ENCODE measurements around the gene THADA. TPM values are rescaled to one million over a fixed set of nuclear protein-coding genes. Genes with fewer than 3 reads are reported as not detected.

Gene THADA
- total and polyA plus RNA-seq, 12 donors = 7.5 to 18.0 (median 15.2) TPM

DNA sequence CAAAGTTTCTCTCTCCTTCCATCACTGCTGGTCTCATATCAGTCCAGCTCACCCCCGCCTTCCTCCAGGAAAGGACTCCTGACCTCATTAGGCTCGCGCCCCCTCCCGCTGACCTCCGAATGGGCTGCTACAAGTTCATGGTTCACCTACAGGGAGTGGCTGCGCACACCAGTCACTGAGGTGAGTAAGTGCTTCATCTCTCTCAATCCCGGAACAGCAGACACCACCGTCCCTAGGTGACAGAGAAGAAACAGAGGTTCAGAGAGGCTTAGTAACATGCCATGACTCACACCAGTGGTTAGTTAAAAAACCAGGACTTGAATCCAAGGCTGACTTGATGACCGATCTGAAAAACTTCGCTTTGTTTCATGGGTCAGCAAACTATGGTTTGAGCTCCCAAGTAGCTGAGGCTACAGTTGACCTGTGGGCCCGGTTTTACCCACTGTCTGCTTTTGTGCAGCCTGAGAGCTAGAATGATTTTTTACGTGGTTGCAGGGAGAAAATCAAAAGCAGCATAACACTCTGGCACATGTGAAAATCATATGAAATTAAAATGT, 411.4 kb downstream of the THADA start:
- no peaks in the 10 kb centered on the region for H3K36me3 ChIP-seq
- no peak for DNase-seq
- 90 to 94% methylated on average over 12 of the region's 12 CpGs for WGBS, 2 donors
- TF ChIP-seq, protein P1, sequence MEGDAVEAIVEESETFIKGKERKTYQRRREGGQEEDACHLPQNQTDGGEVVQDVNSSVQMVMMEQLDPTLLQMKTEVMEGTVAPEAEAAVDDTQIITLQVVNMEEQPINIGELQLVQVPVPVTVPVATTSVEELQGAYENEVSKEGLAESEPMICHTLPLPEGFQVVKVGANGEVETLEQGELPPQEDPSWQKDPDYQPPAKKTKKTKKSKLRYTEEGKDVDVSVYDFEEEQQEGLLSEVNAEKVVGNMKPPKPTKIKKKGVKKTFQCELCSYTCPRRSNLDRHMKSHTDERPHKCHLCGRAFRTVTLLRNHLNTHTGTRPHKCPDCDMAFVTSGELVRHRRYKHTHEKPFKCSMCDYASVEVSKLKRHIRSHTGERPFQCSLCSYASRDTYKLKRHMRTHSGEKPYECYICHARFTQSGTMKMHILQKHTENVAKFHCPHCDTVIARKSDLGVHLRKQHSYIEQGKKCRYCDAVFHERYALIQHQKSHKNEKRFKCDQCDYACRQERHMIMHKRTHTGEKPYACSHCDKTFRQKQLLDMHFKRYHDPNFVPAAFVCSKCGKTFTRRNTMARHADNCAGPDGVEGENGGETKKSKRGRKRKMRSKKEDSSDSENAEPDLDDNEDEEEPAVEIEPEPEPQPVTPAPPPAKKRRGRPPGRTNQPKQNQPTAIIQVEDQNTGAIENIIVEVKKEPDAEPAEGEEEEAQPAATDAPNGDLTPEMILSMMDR (IDR thresholded peaks at IDR 0.05) = no peak
- H3K27me3 ChIP-seq = no peaks in the 10 kb centered on the region
- H3K9me3 ChIP-seq = no peaks in the 10 kb centered on the region
- no peak for ATAC-seq
- intact Hi-C loops (cut with DNase I) = no loop called here
- H3K27ac ChIP-seq = peak overlapping the region in 1 of 10 donors; percentile 48
- no peak overlapping the region for H3K4me3 ChIP-seq
- H3K4me1 ChIP-seq = peaks cover 0 to 36% (median 3%) of the 10 kb centered on the region in 9 donors

DNA sequence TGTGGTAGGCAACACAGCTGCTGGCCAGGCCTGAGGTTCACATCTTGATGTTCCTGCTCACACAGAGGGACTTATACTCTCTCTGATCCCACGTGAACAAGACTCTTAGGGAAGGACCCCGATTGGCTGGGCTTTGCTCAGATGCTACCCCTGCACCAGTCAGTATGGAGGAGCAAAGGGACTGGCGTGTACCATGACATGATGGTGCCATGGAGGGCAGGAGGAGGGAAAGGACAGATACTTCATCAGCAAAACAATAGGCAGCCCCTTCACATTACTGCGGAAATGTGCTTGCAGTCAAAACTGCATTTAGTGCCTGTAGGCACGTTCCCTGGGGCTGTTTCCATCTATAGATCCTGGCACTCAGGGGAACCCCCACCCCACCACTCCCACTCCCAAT, 412.1 kb downstream of the THADA start:
- no peaks in the 10 kb centered on the region for H3K27me3 ChIP-seq
- intact Hi-C loops (cut with DNase I) = no loop called here
- 72 to 80% methylated on average over 5 of the region's 5 CpGs for WGBS, 2 donors
- TF ChIP-seq, protein P1 (IDR thresholded peaks at IDR 0.05) = no peak
- no peak overlapping the region for H3K27ac ChIP-seq
- DNase-seq = no peak
- no peak overlapping the region for H3K4me3 ChIP-seq
- no peaks in the 10 kb centered on the region for H3K36me3 ChIP-seq
- no peaks in the 10 kb centered on the region for H3K9me3 ChIP-seq
- peaks cover 0 to 43% (median 10%) of the 10 kb centered on the region in 9 donors for H3K4me1 ChIP-seq
- no peak for ATAC-seq

DNA sequence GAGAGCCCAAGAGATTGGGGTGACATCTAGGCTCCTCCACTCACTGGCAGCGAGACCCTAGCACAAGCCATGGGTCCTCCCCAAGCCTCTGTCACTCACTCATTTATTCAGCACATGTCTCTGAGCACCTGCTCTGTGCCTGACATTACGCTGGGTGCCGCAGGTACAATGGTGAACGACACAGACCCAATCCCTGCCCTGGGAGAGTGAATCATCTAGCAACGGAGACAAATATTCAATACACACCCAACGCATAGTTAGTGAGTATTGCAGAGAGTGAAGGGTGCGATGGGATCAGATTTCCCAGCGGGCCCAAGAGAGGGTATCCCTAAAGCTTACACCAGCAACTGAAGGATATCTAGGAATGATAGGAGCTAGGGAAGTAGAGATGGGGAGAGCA, 414.9 kb downstream of the THADA start:
- TF ChIP-seq, protein P1 (IDR thresholded peaks at IDR 0.05) = no peak
- ATAC-seq (no peak), DNase-seq (no peak)
- no peaks in the 10 kb centered on the region for H3K27me3 ChIP-seq
- 97 to 99% methylated on average over 8 of the region's 8 CpGs for WGBS, 2 donors
- no peak overlapping the region for H3K27ac ChIP-seq
- no peak overlapping the region for H3K4me3 ChIP-seq
- H3K9me3 ChIP-seq = peaks cover 0 to 13% (median 3%) of the 10 kb centered on the region in 11 donors
- H3K4me1 ChIP-seq = peaks cover 5 to 50% (median 19%) of the 10 kb centered on the region in 9 donors
- no peaks in the 10 kb centered on the region for H3K36me3 ChIP-seq
- intact Hi-C loops (cut with DNase I) = no loop called here

Other genes starting within 250 kb of the THADA start
- gene PLEKHH2, start 41.2 kb upstream of the THADA start, total RNA-seq = 1 to 10 TPM in 7 of 10 donors, under 1 TPM in 3; 0.72 to 3.1 (median 1.3) TPM
- gene PLEKHH2, start 41.2 kb upstream of the THADA start, polyA plus RNA-seq = 1 to 10 TPM in 1 of 2 donors, under 1 TPM in 1; 0.23 to 1.4 TPM
- 1 to 10 TPM in 8 of 10 donors, under 1 TPM in 2; 0.85 to 2.2 (median 1.4) TPM for gene C1GALT1C1L, start 80.4 kb upstream of the THADA start, total RNA-seq
- gene C1GALT1C1L, start 80.4 kb upstream of the THADA start, polyA plus RNA-seq = 1 to 10 TPM in 1 of 2 donors, under 1 TPM in 1; 0.48 to 1.8 TPM
- gene DYNC2LI1, start 178.0 kb upstream of the THADA start, total RNA-seq = 10 to 100 TPM in 6 of 10 donors, 1 to 10 TPM in 4; 4.8 to 13.8 (median 10.7) TPM
- gene DYNC2LI1, start 178.0 kb upstream of the THADA start, polyA plus RNA-seq = 10 to 100 TPM in 1 of 2 donors, 1 to 10 TPM in 1; 8.5 to 12.9 TPM
- gene ABCG5, start 242.8 kb upstream of the THADA start, total RNA-seq = under 1 TPM in 1 of 10 donors, not detected in 9; 0.13 TPM
- not detected for gene ABCG5, start 242.8 kb upstream of the THADA start, polyA plus RNA-seq
- 1 to 10 TPM in 1 of 10 donors, not detected in 9; 1.4 TPM for gene ABCG8, start 242.9 kb upstream of the THADA start, total RNA-seq
- gene ABCG8, start 242.9 kb upstream of the THADA start, polyA plus RNA-seq = under 1 TPM in 1 of 2 donors, not detected in 1; 0.15 TPM

Data from heart right ventricle (tissue), 16 donors.